Liver (tissue), 3 donors: ENCODE measurements around the gene CTNNBL1.

Source experiments
- CTCF ChIP-seq: fragments of 150-350 bp; IDR thresholded peaks from 2 replicates; pipeline ENCODE4 v1.5.1; 2017; ENCODE audit warnings: improper control_type of control experiment, low read depth, low read length; ENCODE audit not compliant: missing input control
- HNF4G ChIP-seq: IDR thresholded peaks from 2 replicates; pipeline ENCODE4 v1.6.1; 2016; ENCODE audit warnings: antibody characterized with exemption
- JUND ChIP-seq, 2 donors: IDR thresholded peaks; 2 replicates each; pipeline ENCODE4 v1.6.1; 2016; ENCODE audit warnings: antibody characterized with exemption in 2 of 2
- RXRA ChIP-seq, 2 donors: IDR thresholded peaks; 2 replicates each; pipeline ENCODE4 v1.6.1; 2017 to 2018; ENCODE audit warnings: antibody characterized with exemption in 2 of 2, mild to moderate bottlenecking in 1 of 2
- SP1 ChIP-seq: IDR thresholded peaks from 2 replicates; pipeline ENCODE4 v1.6.1; 2018; ENCODE audit warnings: antibody characterized with exemption, mild to moderate bottlenecking
- TAF1 ChIP-seq: conservative IDR thresholded peaks from 2 replicates; pipeline ENCODE4 v1.6.1; 2016; ENCODE audit warnings: antibody characterized with exemption, mild to moderate bottlenecking
- YY1 ChIP-seq: IDR thresholded peaks from 2 replicates; pipeline ENCODE4 v1.6.1; 2016; ENCODE audit warnings: antibody characterized with exemption, mild to moderate bottlenecking
- ZBTB33 ChIP-seq: IDR thresholded peaks from 2 replicates; pipeline ENCODE4 v1.6.1; 2016; ENCODE audit warnings: antibody characterized with exemption
- TF ChIP-seq, protein P1 (sequence below): IDR thresholded peaks from 2 replicates; pipeline ENCODE4 v1.6.1; 2016; ENCODE audit warnings: antibody characterized with exemption
- TF ChIP-seq, protein P2 (sequence below): IDR thresholded peaks from 2 replicates; pipeline ENCODE4 v1.6.1; 2016; ENCODE audit warnings: antibody characterized with exemption, mild to moderate bottlenecking
- donor health status: healthy.
- donor health status: healthy.

DNA sequence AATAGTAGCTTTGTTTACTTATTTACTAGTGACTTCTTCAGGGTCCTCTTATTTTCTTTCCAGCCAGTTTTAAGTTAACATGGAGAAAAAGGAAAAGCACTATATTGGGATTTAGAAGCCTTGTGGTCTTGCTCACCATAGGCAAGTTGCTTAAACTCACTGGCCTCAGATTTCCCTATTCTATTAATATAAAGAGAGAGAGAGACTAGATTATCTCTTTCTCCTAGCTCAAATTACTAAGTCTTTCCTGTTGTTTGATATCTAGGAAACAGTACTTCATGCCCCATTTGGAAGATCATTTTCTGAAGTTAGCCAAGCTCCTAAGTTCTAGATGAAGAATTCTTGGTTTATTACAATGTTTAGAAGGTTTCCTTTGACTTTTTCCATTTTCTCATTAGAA is 32.5 kb downstream of the CTNNBL1 start:
- TF ChIP-seq, protein P1, sequence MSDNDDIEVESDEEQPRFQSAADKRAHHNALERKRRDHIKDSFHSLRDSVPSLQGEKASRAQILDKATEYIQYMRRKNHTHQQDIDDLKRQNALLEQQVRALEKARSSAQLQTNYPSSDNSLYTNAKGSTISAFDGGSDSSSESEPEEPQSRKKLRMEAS, result no peak
- TF ChIP-seq CTCF (no peak), HNF4G (no peak), TAF1 (no peak), RXRA (IDR thresholded peaks at IDR 0.05) (no peak), JUND (IDR thresholded peaks at IDR 0.05) (no peak), YY1 (no peak), SP1 (no peak), ZBTB33 (no peak)
- TF ChIP-seq, protein P2, sequence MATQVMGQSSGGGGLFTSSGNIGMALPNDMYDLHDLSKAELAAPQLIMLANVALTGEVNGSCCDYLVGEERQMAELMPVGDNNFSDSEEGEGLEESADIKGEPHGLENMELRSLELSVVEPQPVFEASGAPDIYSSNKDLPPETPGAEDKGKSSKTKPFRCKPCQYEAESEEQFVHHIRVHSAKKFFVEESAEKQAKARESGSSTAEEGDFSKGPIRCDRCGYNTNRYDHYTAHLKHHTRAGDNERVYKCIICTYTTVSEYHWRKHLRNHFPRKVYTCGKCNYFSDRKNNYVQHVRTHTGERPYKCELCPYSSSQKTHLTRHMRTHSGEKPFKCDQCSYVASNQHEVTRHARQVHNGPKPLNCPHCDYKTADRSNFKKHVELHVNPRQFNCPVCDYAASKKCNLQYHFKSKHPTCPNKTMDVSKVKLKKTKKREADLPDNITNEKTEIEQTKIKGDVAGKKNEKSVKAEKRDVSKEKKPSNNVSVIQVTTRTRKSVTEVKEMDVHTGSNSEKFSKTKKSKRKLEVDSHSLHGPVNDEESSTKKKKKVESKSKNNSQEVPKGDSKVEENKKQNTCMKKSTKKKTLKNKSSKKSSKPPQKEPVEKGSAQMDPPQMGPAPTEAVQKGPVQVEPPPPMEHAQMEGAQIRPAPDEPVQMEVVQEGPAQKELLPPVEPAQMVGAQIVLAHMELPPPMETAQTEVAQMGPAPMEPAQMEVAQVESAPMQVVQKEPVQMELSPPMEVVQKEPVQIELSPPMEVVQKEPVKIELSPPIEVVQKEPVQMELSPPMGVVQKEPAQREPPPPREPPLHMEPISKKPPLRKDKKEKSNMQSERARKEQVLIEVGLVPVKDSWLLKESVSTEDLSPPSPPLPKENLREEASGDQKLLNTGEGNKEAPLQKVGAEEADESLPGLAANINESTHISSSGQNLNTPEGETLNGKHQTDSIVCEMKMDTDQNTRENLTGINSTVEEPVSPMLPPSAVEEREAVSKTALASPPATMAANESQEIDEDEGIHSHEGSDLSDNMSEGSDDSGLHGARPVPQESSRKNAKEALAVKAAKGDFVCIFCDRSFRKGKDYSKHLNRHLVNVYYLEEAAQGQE, result no peak
